Subcutaneous adipose tissue (tissue), 4 donors: ENCODE measurements around the gene LYPD3. TPM values are rescaled to one million over a fixed set of nuclear protein-coding genes. Genes with fewer than 3 reads are reported as not detected.

Source experiments
- total RNA-seq, 4 donors: library from RNA; depleted of rRNA; stranded (reverse); fragments of >200 nt; gene quantifications; one replicate each; pipeline ENCODE4 v1.1.0, GENCODE V29; 2016
- TF ChIP-seq, protein P1 (sequence below): fragments of 450-650 bp; IDR thresholded peaks from one replicate; pipeline ENCODE4 v1.5.1; 2016; ENCODE audit warnings: low read depth, mild to moderate bottlenecking, control low read depth, antibody characterized with exemption, moderate library complexity

LYPD3 gene
- total RNA-seq, 4 donors from 2014 or later: 0.34 TPM; not detected in 3

DNA sequence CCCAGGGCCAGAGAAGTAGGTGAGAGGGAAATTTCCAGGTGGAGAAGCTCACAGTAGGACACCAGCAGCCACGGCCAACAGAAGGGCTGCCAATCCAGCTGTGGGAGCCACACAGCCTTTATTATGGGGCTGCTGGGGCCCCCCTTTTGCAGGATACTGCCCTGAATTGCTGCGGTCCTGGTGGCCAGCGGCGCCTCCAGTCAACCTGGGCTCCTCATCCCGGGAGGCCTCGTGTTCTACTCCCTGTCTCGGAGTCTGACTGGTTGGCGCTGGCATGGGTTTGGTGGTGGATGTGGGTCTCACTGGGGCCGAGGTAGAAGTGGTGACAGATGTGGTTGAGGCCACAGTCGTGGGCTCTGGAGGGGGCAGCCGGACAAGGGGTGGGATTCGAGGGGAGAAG lies 4.1 kb downstream of the LYPD3 start:
- TF ChIP-seq, protein P1, sequence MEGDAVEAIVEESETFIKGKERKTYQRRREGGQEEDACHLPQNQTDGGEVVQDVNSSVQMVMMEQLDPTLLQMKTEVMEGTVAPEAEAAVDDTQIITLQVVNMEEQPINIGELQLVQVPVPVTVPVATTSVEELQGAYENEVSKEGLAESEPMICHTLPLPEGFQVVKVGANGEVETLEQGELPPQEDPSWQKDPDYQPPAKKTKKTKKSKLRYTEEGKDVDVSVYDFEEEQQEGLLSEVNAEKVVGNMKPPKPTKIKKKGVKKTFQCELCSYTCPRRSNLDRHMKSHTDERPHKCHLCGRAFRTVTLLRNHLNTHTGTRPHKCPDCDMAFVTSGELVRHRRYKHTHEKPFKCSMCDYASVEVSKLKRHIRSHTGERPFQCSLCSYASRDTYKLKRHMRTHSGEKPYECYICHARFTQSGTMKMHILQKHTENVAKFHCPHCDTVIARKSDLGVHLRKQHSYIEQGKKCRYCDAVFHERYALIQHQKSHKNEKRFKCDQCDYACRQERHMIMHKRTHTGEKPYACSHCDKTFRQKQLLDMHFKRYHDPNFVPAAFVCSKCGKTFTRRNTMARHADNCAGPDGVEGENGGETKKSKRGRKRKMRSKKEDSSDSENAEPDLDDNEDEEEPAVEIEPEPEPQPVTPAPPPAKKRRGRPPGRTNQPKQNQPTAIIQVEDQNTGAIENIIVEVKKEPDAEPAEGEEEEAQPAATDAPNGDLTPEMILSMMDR: no peak

DNA sequence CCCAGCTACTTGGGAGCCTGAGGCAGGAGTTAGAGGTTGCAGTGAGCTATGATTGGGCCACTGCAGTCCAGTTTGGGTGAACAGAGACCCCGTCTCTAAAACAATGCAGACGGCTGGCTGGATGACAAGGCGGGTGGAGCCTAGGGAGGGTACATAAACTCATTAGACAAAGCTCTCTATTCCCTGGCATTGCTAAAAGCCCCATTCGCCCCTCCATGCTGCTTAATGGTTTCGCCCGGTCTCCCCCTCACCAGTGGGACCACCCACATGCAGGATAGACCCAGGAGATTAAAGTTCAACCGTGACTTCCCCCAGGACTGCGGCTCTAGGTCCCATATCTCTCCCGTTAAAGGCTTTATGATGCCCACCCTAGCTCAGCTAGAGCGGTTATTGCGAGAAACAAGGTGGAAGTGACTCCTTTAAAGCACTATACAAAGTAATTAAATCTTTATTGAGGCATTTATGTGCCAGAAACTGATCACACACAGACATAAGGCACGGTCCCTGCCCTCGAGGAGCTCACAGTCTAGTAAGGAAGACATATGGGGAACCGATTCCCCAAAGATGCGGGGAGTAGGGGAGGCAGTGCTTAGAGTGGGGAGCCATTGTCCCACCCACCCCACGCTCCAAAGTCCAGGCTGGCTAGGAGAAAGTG lies 4.9 kb downstream of the LYPD3 start:
- TF ChIP-seq, protein P1: no peak

DNA sequence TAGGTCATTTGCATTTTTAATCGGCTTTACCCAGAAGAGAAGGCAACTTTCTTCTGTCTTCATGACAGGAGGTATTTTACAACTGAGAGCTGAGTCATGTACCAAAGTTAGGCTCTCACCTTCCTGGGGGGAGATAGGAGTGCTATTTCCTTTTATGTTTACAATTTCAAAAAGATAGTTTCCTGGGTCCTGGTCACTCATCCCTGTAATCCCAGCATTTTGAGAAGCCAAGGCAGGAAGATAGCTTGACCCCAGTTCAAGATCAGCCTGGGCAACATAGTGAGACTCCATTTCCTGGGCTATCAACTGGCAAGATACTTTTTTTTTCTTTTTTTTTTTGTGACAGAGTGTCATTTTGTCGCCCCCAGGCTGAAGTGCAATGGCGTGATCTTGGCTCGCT lies 7.6 kb downstream of the LYPD3 start:
- TF ChIP-seq, protein P1: no peak

DNA sequence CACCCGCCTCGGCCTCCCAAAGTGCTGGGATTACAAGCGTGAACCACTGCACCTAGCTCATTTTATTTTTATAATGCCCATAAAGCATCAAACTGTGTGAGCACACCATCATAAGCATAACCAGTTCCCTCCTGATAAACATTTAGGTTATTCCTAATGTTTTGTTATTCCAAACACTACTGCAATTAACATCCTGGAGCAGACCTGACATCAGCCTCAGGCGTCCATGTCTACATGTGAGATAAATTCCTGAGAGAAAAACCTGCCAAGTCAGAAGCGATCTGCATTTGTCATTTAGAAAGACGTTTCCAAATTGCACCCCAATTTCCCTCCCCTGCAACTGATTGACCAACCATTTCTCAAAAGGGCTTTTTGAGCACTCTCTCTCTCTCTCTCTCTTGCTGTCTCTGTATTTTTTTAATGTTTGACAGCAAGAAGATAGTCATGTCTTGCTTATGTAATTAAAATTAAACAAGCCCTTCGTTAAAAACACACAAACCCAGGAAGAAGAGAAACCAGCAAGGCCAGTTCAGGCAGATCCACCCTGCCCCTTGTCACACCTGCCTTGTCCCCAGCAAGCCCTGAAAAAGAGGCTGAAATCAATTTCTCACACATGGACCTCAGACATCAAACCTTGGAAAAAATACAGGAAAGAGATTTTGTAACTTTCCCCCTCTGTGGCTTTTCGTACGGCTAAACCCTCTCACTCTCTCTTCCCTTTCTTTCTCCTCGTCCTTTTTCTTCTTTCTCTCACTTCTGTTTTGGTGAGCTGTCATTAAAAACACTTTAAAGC lies 9.9 kb downstream of the LYPD3 start:
- TF ChIP-seq, protein P1: no peak

DNA sequence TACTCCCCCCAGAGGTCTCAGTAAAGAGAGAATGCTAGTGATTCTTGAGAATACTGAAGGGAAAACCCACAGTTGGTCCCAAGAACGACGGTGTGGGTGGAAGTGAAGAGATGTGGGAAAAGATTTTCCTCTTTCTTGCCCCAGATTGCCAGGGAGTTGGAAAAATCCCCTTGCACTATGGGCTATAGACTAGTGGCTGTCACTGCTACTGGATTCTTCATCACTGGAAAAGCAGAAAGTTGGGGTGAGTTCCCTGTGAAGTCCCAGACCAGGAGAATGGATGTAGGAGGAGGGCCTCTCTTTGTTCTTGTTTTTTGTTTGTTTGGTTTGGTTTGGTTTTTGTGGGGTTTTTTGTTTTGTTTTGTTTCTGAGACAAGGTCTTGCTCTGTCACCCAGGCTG lies 11.4 kb downstream of the LYPD3 start:
- TF ChIP-seq, protein P1: no peak

DNA sequence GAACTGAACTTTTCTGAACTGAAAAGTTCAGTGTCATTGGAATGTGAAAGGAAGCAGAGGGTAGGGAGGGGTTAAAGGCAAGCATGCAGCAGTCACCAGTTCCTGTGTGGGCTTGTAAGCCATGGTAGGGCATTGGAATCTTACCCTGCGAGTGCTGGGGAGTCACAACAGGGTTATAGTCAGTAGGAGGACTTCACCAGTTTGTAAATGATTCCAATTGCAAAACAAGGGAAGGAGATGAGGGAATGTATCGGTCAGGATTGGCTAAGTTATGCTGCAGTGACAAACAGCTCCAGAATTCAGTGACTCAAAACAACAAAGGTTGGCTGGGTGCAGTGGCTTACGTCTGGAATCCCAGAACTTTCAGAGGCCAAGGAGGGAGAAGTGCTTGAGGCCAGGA lies 12.8 kb downstream of the LYPD3 start:
- TF ChIP-seq, protein P1: no peak

DNA sequence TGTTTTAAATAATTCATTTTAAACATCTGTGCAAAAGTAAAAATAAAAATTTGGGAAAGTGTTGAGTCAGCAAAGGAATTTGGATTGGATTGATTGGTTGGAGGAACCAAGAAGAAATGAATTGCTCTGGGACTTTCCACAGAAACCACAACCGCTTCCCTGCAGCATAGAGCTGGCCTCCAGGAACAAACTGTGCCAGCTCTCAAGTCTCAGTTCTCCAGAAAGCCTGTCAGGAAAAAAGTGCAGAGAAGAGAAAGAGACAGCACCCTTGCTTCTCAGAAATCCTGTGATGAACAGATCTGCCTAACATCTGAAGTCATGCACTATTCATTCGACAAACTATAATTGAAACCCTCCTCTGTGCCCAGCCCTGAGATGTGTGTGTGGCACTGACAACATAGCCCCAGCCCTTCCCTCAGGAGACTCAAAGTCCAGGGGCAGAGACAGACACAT lies 14.8 kb downstream of the LYPD3 start:
- TF ChIP-seq, protein P1: no peak
